Stomach (tissue), 4 donors: ENCODE data around the gene PLEKHA5.

ENCODE experiments used
- CTCF ChIP-seq, 7 experiments: fragments of 450-650 bp in 4 of 7; fragments of 200-600 bp in 3 of 7; sonication (generic) in 3 of 7; IDR thresholded peaks; one replicate each; pipeline ENCODE4 v1.5.1; 2016 to 2019; ENCODE audit warnings: antibody characterized with exemption in 7 of 7, control low read depth in 2 of 7, mild to moderate bottlenecking in 1 of 7
- POLR2A ChIP-seq, 4 donors: fragments of 450-650 bp; IDR thresholded peaks; one replicate each; pipeline ENCODE4 v1.6.1; 2016; ENCODE audit warnings: antibody characterized with exemption in 4 of 4, control low read depth in 2 of 4, mild to moderate bottlenecking in 1 of 4, moderate library complexity in 1 of 4

DNA sequence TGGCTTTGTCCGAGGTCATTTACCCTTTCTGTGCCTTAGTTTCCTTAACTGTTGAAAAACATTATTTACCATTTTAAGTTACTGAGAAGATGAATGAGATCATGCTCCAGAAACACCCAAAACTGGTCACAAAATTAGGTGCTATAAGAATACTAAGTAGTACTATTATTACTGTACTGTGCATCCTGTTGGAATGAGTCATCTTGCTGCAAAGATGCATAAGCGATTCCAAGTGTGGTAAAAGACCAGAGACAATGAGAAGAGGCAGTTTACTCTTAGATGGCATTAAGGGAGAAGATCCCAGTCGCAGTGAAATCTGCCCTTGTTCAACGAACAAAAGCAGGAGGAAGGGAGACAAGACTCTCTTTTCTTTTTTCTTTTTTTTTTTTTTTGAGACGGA is 4.2 kb upstream of the PLEKHA5 start:
- TF ChIP-seq CTCF (IDR thresholded peaks at IDR 0.05) (no peak), POLR2A (IDR thresholded peaks at IDR 0.05) (no peak)
